Inferior parietal cortex (tissue), 1 donor: ENCODE measurements around the gene ANKS1B.
"Not testable (repeated sequence)": the region's sequence is repeated elsewhere in the genome, so short reads cannot be mapped to it uniquely, and the experiment has no call there.

Experiments
- DNase-seq: peaks from one replicate; pipeline ENCODE4 v3.0.0-alpha.2; 2016; ENCODE audit errors: extremely low spot score

Gene ANKS1B

GRCh38 chr12:99870085-99870484 lies 114.7 kb downstream of the ANKS1B start:
- no peak for DNase-seq

- DNase-seq = no peak
Observed at GRCh38 chr12:99861731-99862130, 123.0 kb downstream of the ANKS1B start.

- DNase-seq = no peak
Observed at GRCh38 chr12:99859126-99859525, 125.6 kb downstream of the ANKS1B start.

- no peak for DNase-seq
Observed at GRCh38 chr12:99852666-99853065, 132.1 kb downstream of the ANKS1B start.

GRCh38 chr12:99847936-99848335 lies 136.8 kb downstream of the ANKS1B start:
- DNase-seq = no peak

GRCh38 chr12:99834710-99835109 lies 150.0 kb downstream of the ANKS1B start:
- no peak for DNase-seq

GRCh38 chr12:99833397-99833796 lies 151.3 kb downstream of the ANKS1B start:
- DNase-seq = no peak

GRCh38 chr12:99824900-99825542 lies 159.7 kb downstream of the ANKS1B start:
- DNase-seq = no peak

GRCh38 chr12:99822273-99822672 lies 162.5 kb downstream of the ANKS1B start:
- no peak for DNase-seq

- peak; percentile 56 for DNase-seq
Observed at GRCh38 chr12:99810718-99811593, 173.8 kb downstream of the ANKS1B start.

GRCh38 chr12:99809909-99810308 lies 174.8 kb downstream of the ANKS1B start:
- no peak for DNase-seq

GRCh38 chr12:99806304-99806703 lies 178.4 kb downstream of the ANKS1B start:
- DNase-seq = no peak

GRCh38 chr12:99804715-99805114 lies 180.0 kb downstream of the ANKS1B start:
- DNase-seq = no peak

GRCh38 chr12:99800605-99801004 lies 184.1 kb downstream of the ANKS1B start:
- DNase-seq = no peak

- not testable (repeated sequence) for DNase-seq
Observed at GRCh38 chr12:99797931-99798330, 186.8 kb downstream of the ANKS1B start.

GRCh38 chr12:99783421-99783820 lies 201.3 kb downstream of the ANKS1B start:
- no peak for DNase-seq

GRCh38 chr12:99772274-99772673 lies 212.5 kb downstream of the ANKS1B start:
- no peak for DNase-seq

- DNase-seq = no peak
Observed at GRCh38 chr12:99771659-99772058, 213.1 kb downstream of the ANKS1B start.

GRCh38 chr12:99769396-99769980 lies 215.2 kb downstream of the ANKS1B start:
- no peak for DNase-seq

- no peak for DNase-seq
Observed at GRCh38 chr12:99768758-99769157, 216.0 kb downstream of the ANKS1B start.

- DNase-seq = peak; percentile 70
Observed at GRCh38 chr12:99767809-99768208, 216.9 kb downstream of the ANKS1B start.

- DNase-seq = no peak
Observed at GRCh38 chr12:99766408-99766807, 218.3 kb downstream of the ANKS1B start.
